PC-9 (cell line): ENCODE results near the gene IFITM1. TPM values are rescaled to one million over a fixed set of nuclear protein-coding genes. Genes with fewer than 3 reads are reported as not detected.

Experiments
- BruUV-seq: library from RNA; stranded (reverse); fragments of 400-500 nt; replicated peaks from 2 replicates; lab custom pipeline; 2021; lab: Mats Ljungman, UMichigan
- CTCF ChIA-PET: fragments of 300-600 bp; sonication (Branson Sonifier 250); formaldehyde crosslinking; loops from one replicate; lab custom pipeline; 2022; ENCODE audit warnings: antibody characterized with exemption; lab: Charles Lee
- POLR2A ChIA-PET: fragments of 300-600 bp; sonication (Branson Sonifier 250); formaldehyde crosslinking; loops from one replicate; lab custom pipeline; 2022; ENCODE audit warnings: antibody characterized with exemption; ENCODE audit not compliant: unreplicated experiment; lab: Charles Lee
- DNase-seq, 2 experiments: peaks; one replicate each; pipeline versions ENCODE4 v3.0.0 to v3.0.0-alpha.2; 2015 to 2022; ENCODE audit warnings: mixed read lengths in 1 of 2
- H2AFZ ChIP-seq: fragments of 200-600 bp; sonication (generic); 2 replicates; pipeline ENCODE4 v1.8.1; 2017; ENCODE audit warnings: antibody characterized with exemption
- H3F3A ChIP-seq: fragments of 200-600 bp; sonication (generic); 2 replicates; pipeline ENCODE4 v1.8.1; 2017; ENCODE audit warnings: antibody characterized with exemption, mild to moderate bottlenecking, low read depth; ENCODE audit not compliant: insufficient read depth
- H3K27ac ChIP-seq: fragments of 200-600 bp; sonication (generic); 2 replicates; pipeline ENCODE4 v1.6.1; 2016; ENCODE audit warnings: mixed run types
- H3K27me3 ChIP-seq: fragments of 200-600 bp; sonication (generic); 2 replicates; pipeline ENCODE4 v1.6.1; 2016; ENCODE audit warnings: low read depth, mixed run types; ENCODE audit not compliant: insufficient read depth
- H3K36me3 ChIP-seq: fragments of 200-600 bp; sonication (generic); 2 replicates; pipeline ENCODE4 v1.6.1; 2016; ENCODE audit warnings: low read depth, mixed run types
- H3K4me1 ChIP-seq: fragments of 200-600 bp; sonication (generic); replicated peaks from 2 replicates; pipeline ENCODE4 v1.6.1; 2016; ENCODE audit warnings: mixed run types; ENCODE audit not compliant: insufficient read depth
- H3K4me2 ChIP-seq: fragments of 200-600 bp; sonication (generic); 2 replicates; pipeline ENCODE4 v1.6.1; 2017; ENCODE audit warnings: mixed run types
- H3K4me3 ChIP-seq: fragments of 200-600 bp; sonication (generic); 2 replicates; pipeline ENCODE4 v1.6.1; 2016; ENCODE audit warnings: mixed run types
- H3K79me2 ChIP-seq: fragments of 200-600 bp; sonication (generic); 2 replicates; pipeline ENCODE4 v1.6.1; 2017; ENCODE audit warnings: low read depth, mixed run types
- H3K9me2 ChIP-seq: fragments of 200-600 bp; sonication (generic); 2 replicates; pipeline ENCODE4 v1.8.1; 2017; ENCODE audit warnings: mild to moderate bottlenecking; ENCODE audit not compliant: insufficient read depth
- H3K9me3 ChIP-seq: fragments of 200-600 bp; sonication (generic); 2 replicates; pipeline ENCODE4 v1.8.1; 2016; ENCODE audit warnings: low read depth; ENCODE audit not compliant: insufficient read depth
- H4K20me1 ChIP-seq: fragments of 200-600 bp; sonication (generic); 2 replicates; pipeline ENCODE4 v1.8.1; 2017; ENCODE audit not compliant: insufficient read depth
- CTCF ChIP-seq: fragments of 200-600 bp; sonication (generic); conservative IDR thresholded peaks from 2 replicates; pipeline ENCODE4 v1.6.1; 2017; ENCODE audit warnings: mixed run types, antibody characterized with exemption, mild to moderate bottlenecking, moderate library complexity
- EZH2 ChIP-seq: fragments of 200-600 bp; sonication (generic); IDR thresholded peaks from 2 replicates; pipeline ENCODE4 v1.8.0; 2017; ENCODE audit warnings: antibody characterized with exemption, low read depth
- intact Hi-C: fragments of 100-400 bp; cut with micrococcal nuclease; formaldehyde crosslinking; loops from one replicate; pipeline ENCODE4 v1.10.0; 2022; ENCODE audit not compliant: unreplicated experiment
- total RNA-seq: library from RNA; stranded (reverse); gene quantifications from 2 replicates; pipeline ENCODE4 v1.2.3, GENCODE V29; 2021

Gene IFITM1
- total RNA-seq, 1 experiment from 2014 or later = 9.5 TPM

- ChIA-PET POLR2A (no interaction called here), CTCF (no interaction called here)
- no peak for DNase-seq
- intact Hi-C loops = no loop called here
- H3F3A ChIP-seq = no peaks in the 10 kb centered on the region
- no peaks in the 10 kb centered on the region for H3K9me2 ChIP-seq
- TF ChIP-seq CTCF = no peak
- no peak for TF ChIP-seq EZH2
- no TSS peak for BruUV-seq
- H4K20me1 ChIP-seq = no peaks in the 10 kb centered on the region
- no peak overlapping the region for H3K4me3 ChIP-seq
- no peaks in the 10 kb centered on the region for H3K4me1 ChIP-seq
- H3K79me2 ChIP-seq = no peaks in the 10 kb centered on the region
- no peaks in the 10 kb centered on the region for H3K36me3 ChIP-seq
- H2AFZ ChIP-seq = no peak overlapping the region
- no peaks in the 10 kb centered on the region for H3K9me3 ChIP-seq
- no peak overlapping the region for H3K4me2 ChIP-seq
- no peak overlapping the region for H3K27ac ChIP-seq
- no peaks in the 10 kb centered on the region; the same call in 1 of the 2 replicates for H3K27me3 ChIP-seq
Measured at GRCh38 chr11:339963-340362, 26.1 kb downstream of the IFITM1 start.

GRCh38 chr11:340539-341512, 27.0 kb downstream of the IFITM1 start:
- Histone ChIP-seq H3K9me2 (no peaks in the 10 kb centered on the region), H3K4me3 (no peak overlapping the region), H3F3A (no peaks in the 10 kb centered on the region), H4K20me1 (no peaks in the 10 kb centered on the region), H3K27me3 (no peaks in the 10 kb centered on the region; the same call in 1 of the 2 replicates), H3K9me3 (no peaks in the 10 kb centered on the region), H3K4me2 (no peak overlapping the region), H3K4me1 (no peaks in the 10 kb centered on the region), H2AFZ (no peak overlapping the region), H3K36me3 (no peaks in the 10 kb centered on the region), H3K79me2 (no peaks in the 10 kb centered on the region), H3K27ac (no peak overlapping the region)
- CTCF ChIA-PET = no interaction called here
- TF ChIP-seq EZH2 = no peak
- TF ChIP-seq CTCF = no peak
- intact Hi-C loops = no loop called here
- no TSS peak for BruUV-seq
- DNase-seq = no peak
- POLR2A ChIA-PET = interaction anchor here (0.5 kb wide), 1 partner anchor 71 kb away, joined by 3 read pairs; no protein-coding TSS in a partner anchor

- no peaks in the 10 kb centered on the region for H3K36me3 ChIP-seq
- H3F3A ChIP-seq = no peaks in the 10 kb centered on the region
- intact Hi-C loops = no loop called here
- H4K20me1 ChIP-seq = no peaks in the 10 kb centered on the region
- H3K9me2 ChIP-seq = no peaks in the 10 kb centered on the region
- no peak overlapping the region for H3K4me3 ChIP-seq
- POLR2A ChIA-PET = no interaction called here
- no peak for DNase-seq
- TF ChIP-seq CTCF (no peak), EZH2 (no peak)
- no peak overlapping the region for H2AFZ ChIP-seq
- no TSS peak for BruUV-seq
- H3K27ac ChIP-seq = no peak overlapping the region
- no peaks in the 10 kb centered on the region for H3K79me2 ChIP-seq
- no peaks in the 10 kb centered on the region for H3K9me3 ChIP-seq
- no peaks in the 10 kb centered on the region for H3K4me1 ChIP-seq
- no peaks in the 10 kb centered on the region; the same call in 1 of the 2 replicates for H3K27me3 ChIP-seq
- CTCF ChIA-PET = no interaction called here
- no peak overlapping the region for H3K4me2 ChIP-seq
Measured at GRCh38 chr11:342328-342727, 28.5 kb downstream of the IFITM1 start.
